Fibroblast of lung (primary cell): ENCODE data around the gene CDKN2D.

Source experiments
- CTCF ChIP-seq, 2 donors: IDR thresholded peaks in 1 of 2; conservative IDR thresholded peaks in 1 of 2; 1 replicate in 1 of 2; 2 replicates in 1 of 2; pipeline ENCODE4 v1.5.1; 2011 to 2012; ENCODE audit warnings: low read length in 2 of 2, control low read depth in 1 of 2, inconsistent platforms in 1 of 2, low read depth in 1 of 2, mild to moderate bottlenecking in 1 of 2
- EZH2 ChIP-seq: IDR thresholded peaks from 2 replicates; pipeline ENCODE4 v1.5.1; 2012; ENCODE audit warnings: low read length, control low read depth, mild to moderate bottlenecking; ENCODE audit errors: missing control alignments

- TF ChIP-seq CTCF (conservative IDR thresholded peaks at IDR 0.05 in 1 of 2, IDR thresholded peaks at IDR 0.05 in 1 of 2; ENCODE audit: low read depth in 1 of 2, low read length in 2 of 2) (no peak), EZH2 (no peak)
These were observed 33.7 kb upstream of the CDKN2D start for GRCh38 chr19:10602330-10603083.
